Smooth muscle cell (in vitro differentiated cells): ENCODE results near the gene ARMC2. TPM values are rescaled to one million over a fixed set of nuclear protein-coding genes. Genes with fewer than 3 reads are reported as not detected.

ENCODE experiments used
- DNase-seq: peaks from one replicate; lab custom pipeline; 2025; ENCODE audit not compliant: unreplicated experiment; lab: John Stamatoyannopoulos, UW
- H2AFZ ChIP-seq: fragments of 200-600 bp; sonication (generic); 2 replicates; pipeline ENCODE4 v1.6.0; 2016; ENCODE audit warnings: antibody characterized with exemption, low read depth, mild to moderate bottlenecking
- H3F3A ChIP-seq: fragments of 200-600 bp; sonication (generic); 2 replicates; pipeline ENCODE4 v1.6.0; 2017; ENCODE audit warnings: antibody characterized with exemption, low read depth
- H3K27ac ChIP-seq: fragments of 200-600 bp; sonication (generic); 2 replicates; pipeline ENCODE4 v1.5.1; 2016; ENCODE audit warnings: low read depth, mild to moderate bottlenecking
- H3K27me3 ChIP-seq: fragments of 200-600 bp; sonication (generic); 2 replicates; pipeline ENCODE4 v1.6.1; 2016; ENCODE audit warnings: low read depth, mild to moderate bottlenecking
- H3K36me3 ChIP-seq: fragments of 200-600 bp; sonication (generic); 2 replicates; pipeline ENCODE4 v1.5.1; 2016; ENCODE audit warnings: low read depth
- H3K4me1 ChIP-seq: fragments of 200-600 bp; sonication (generic); 2 replicates; pipeline ENCODE4 v1.5.1; 2016; ENCODE audit warnings: low read depth
- H3K4me2 ChIP-seq: fragments of 200-600 bp; sonication (generic); 2 replicates; pipeline ENCODE4 v1.6.0; 2016; ENCODE audit warnings: mild to moderate bottlenecking
- H3K4me3 ChIP-seq: fragments of 200-600 bp; sonication (generic); 2 replicates; pipeline ENCODE4 v1.5.1; 2016; ENCODE audit warnings: mild to moderate bottlenecking
- H3K79me2 ChIP-seq: fragments of 200-600 bp; sonication (generic); 2 replicates; pipeline ENCODE4 v1.6.0; 2016; ENCODE audit warnings: low read depth, mild to moderate bottlenecking
- H3K9ac ChIP-seq: fragments of 200-600 bp; sonication (generic); 2 replicates; pipeline ENCODE4 v1.6.0; 2016; ENCODE audit warnings: low read depth
- H3K9me3 ChIP-seq: fragments of 200-600 bp; sonication (generic); replicated peaks from 2 replicates; pipeline ENCODE4 v1.5.1; 2016; ENCODE audit warnings: low read depth
- H4K20me1 ChIP-seq: fragments of 200-600 bp; sonication (generic); 2 replicates; pipeline ENCODE4 v1.6.0; 2016; ENCODE audit warnings: low read depth
- CTCF ChIP-seq: fragments of 200-600 bp; sonication (generic); IDR thresholded peaks from 2 replicates; pipeline ENCODE4 v1.5.1; 2017; ENCODE audit warnings: borderline replicate concordance, mild to moderate bottlenecking, antibody characterized with exemption; ENCODE audit not compliant: insufficient read depth, poor library complexity, severe bottlenecking
- WGBS: methylation state at CpG from one replicate; pipeline ENCODE4 v1.1.7; 2016; ENCODE audit warnings: low lambda C conversion rate; 5-methylcytosine and 5-hydroxymethylcytosine counted together
- polyA plus RNA-seq: library from polyadenylated mRNA; unstranded; fragments of >200 nt; fragmentation: Nextera tagmentation; extraction: Ambion mirVana; gene quantifications from 2 replicates; pipeline ENCODE4 v1.2.1, GENCODE V29; 2016
- total RNA-seq: library from RNA; depleted of rRNA; stranded (reverse); fragments of >200 nt; gene quantifications from 2 replicates; pipeline ENCODE4 v1.2.3, GENCODE V29; 2014

ARMC2 gene
- total and polyA plus RNA-seq, 2 experiments from 2014 or later, result 2.0 to 2.6 TPM

DNA sequence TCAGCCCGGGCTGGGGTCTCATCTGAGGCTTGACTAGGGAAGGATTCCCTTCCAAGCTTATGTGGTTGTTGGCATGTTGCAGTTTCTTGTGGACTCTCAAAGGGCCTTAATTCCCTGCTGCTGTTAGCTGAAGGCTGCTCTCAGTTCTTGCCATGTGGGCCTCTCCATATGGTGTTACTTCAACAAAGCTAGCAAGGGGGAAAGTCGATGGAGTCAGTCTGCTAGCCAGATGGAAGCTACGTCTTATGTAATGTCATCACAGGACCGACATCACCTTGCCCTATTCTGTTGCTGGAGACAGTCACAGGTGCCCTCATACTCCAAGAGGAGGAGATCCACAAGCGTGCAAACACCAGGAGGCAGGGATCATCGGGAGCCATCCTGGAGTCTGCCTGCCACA is 43.3 kb upstream of the ARMC2 start:
- Histone ChIP-seq H3K36me3 (no peaks in the 10 kb centered on the region), H2AFZ (no peak overlapping the region), H3K9me3 (no peaks in the 10 kb centered on the region), H3K79me2 (no peaks in the 10 kb centered on the region), H3K4me3 (no peak overlapping the region), H3K27ac (no peak overlapping the region), H3K4me1 (peaks cover 4% of the 10 kb centered on the region), H3K27me3 (no peaks in the 10 kb centered on the region), H3F3A (peaks cover 3% of the 10 kb centered on the region), H3K9ac (no peak overlapping the region), H4K20me1 (no peaks in the 10 kb centered on the region), H3K4me2 (no peak overlapping the region)
- no peak for TF ChIP-seq CTCF
- WGBS, result 94% methylated on average over 6 of the region's 6 CpGs
- DNase-seq, result no peak

- TF ChIP-seq CTCF, result no peak
- H2AFZ ChIP-seq, result no peak overlapping the region
- WGBS, result 44% methylated on average over 5 of the region's 5 CpGs
- H3K4me1 ChIP-seq, result no peaks in the 10 kb centered on the region
- no peaks in the 10 kb centered on the region for H3F3A ChIP-seq
- no peaks in the 10 kb centered on the region for H3K36me3 ChIP-seq
- DNase-seq, result no peak
- no peaks in the 10 kb centered on the region for H3K27me3 ChIP-seq
- no peaks in the 10 kb centered on the region for H3K79me2 ChIP-seq
- H3K4me2 ChIP-seq, result no peak overlapping the region
- no peaks in the 10 kb centered on the region for H4K20me1 ChIP-seq
- H3K27ac ChIP-seq, result no peak overlapping the region
- no peak overlapping the region for H3K4me3 ChIP-seq
- H3K9me3 ChIP-seq, result no peaks in the 10 kb centered on the region
- no peak overlapping the region for H3K9ac ChIP-seq
These were observed 42.5 kb upstream of the ARMC2 start for GRCh38 chr6:108805611-108806167.

- no peaks in the 10 kb centered on the region for H3K79me2 ChIP-seq
- no peak overlapping the region for H3K9ac ChIP-seq
- H3K27ac ChIP-seq, result no peak overlapping the region
- TF ChIP-seq CTCF, result no peak
- no peak overlapping the region for H2AFZ ChIP-seq
- H3K9me3 ChIP-seq, result no peaks in the 10 kb centered on the region
- no peaks in the 10 kb centered on the region for H3F3A ChIP-seq
- DNase-seq, result no peak
- H3K36me3 ChIP-seq, result no peaks in the 10 kb centered on the region
- no peak overlapping the region for H3K4me3 ChIP-seq
- no peaks in the 10 kb centered on the region for H3K27me3 ChIP-seq
- no peaks in the 10 kb centered on the region for H3K4me1 ChIP-seq
- H3K4me2 ChIP-seq, result no peak overlapping the region
- H4K20me1 ChIP-seq, result no peaks in the 10 kb centered on the region
- WGBS, result 51% methylated on average over 3 of the region's 3 CpGs
These were observed 42.1 kb upstream of the ARMC2 start for GRCh38 chr6:108806171-108806570.

GRCh38 chr6:108806665-108807064 is 41.6 kb upstream of the ARMC2 start:
- 93% methylated on average over 4 of the region's 4 CpGs for WGBS
- Histone ChIP-seq H4K20me1 (no peaks in the 10 kb centered on the region), H3F3A (no peaks in the 10 kb centered on the region), H3K9ac (no peak overlapping the region), H3K36me3 (no peaks in the 10 kb centered on the region), H3K27ac (no peak overlapping the region), H3K79me2 (no peaks in the 10 kb centered on the region), H3K4me3 (no peak overlapping the region), H2AFZ (no peak overlapping the region), H3K4me1 (no peaks in the 10 kb centered on the region), H3K4me2 (no peak overlapping the region), H3K9me3 (no peaks in the 10 kb centered on the region), H3K27me3 (no peaks in the 10 kb centered on the region)
- DNase-seq, result no peak
- TF ChIP-seq CTCF, result no peak
